ENCODE data around the gene CD163. TPM values are rescaled to one million over a fixed set of nuclear protein-coding genes. Genes with fewer than 3 reads are reported as not detected.
A peak's percentile ranks its signal among the peaks of the same experiment; 100 is the strongest.

Gene CD163
- total RNA-seq, 2 donors from 2014 or later: 19.4 to 85.6 TPM

DNA sequence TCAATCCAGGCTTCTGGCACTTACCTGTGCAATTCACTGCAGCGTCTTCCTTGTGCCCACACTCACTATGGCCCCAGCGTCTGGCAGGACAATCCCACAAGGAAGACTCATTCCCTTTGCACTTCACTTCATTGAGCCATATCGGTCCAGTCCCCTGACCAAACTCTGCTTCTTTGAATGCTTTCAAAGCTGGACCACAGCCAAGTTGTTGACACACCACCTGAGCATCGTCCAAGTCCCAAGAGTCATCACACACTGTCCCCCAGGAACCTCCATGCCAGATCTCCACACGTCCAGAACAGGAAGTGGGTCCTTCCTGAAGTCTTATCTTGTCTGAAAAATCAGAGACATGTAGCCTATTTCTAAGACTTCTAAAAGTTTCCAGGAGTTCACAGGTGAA is 20.2 kb downstream of the CD163 start:
- H3K9me3 ChIP-seq: no peaks in the 10 kb centered on the region
- no peak for TF ChIP-seq POLR2A (IDR thresholded peaks at IDR 0.05)
- no peak for TF ChIP-seq CTCF (IDR thresholded peaks at IDR 0.05)
- DNase-seq (no peak), ATAC-seq (no peak)
- H3K4me3 ChIP-seq: no peak overlapping the region
- H3K4me1 ChIP-seq: no peaks in the 10 kb centered on the region
- H3K36me3 ChIP-seq (replicated peaks in 1 of 2; ENCODE audit: insufficient read depth in 1 of 2, low read depth in 2 of 2): no peaks in the 10 kb centered on the region
- intact Hi-C loops (cut with DNase I): no loop called here
- H3K27ac ChIP-seq: no peak overlapping the region
- H3K27me3 ChIP-seq: no peaks in the 10 kb centered on the region
- WGBS, 2 donors: 59 to 63% methylated on average over 5 of the region's 5 CpGs

DNA sequence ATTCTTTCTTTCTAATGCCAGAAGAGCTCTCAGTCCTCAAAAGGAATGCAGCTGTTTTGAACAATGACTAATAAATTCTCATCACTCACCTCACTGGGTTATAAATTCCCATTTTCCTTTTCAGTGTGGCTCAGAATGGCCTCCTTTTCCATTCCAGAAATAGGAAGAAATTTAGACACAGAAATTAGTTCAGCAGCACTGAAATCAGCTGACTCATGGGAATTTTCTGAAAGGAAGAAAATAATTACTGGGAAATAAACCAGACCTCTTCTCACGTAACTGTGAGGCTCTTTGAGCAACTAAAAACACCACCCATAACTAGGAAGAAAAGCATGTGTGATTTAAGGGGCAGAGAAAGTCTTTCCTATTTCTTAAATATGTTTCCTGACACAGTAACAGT is 23.8 kb downstream of the CD163 start:
- H3K27ac ChIP-seq: no peak overlapping the region
- H3K36me3 ChIP-seq (replicated peaks in 1 of 2; ENCODE audit: insufficient read depth in 1 of 2, low read depth in 2 of 2): no peaks in the 10 kb centered on the region
- H3K27me3 ChIP-seq: no peaks in the 10 kb centered on the region
- intact Hi-C loops (cut with DNase I): no loop called here
- 46 to 61% methylated on average over 1 of the region's 1 CpG for WGBS, 2 donors
- TF ChIP-seq CTCF (IDR thresholded peaks at IDR 0.05) (no peak), POLR2A (IDR thresholded peaks at IDR 0.05) (no peak)
- H3K4me1 ChIP-seq: no peaks in the 10 kb centered on the region
- no peak for DNase-seq
- no peak for ATAC-seq
- H3K4me3 ChIP-seq: no peak overlapping the region
- H3K9me3 ChIP-seq: no peaks in the 10 kb centered on the region

DNA sequence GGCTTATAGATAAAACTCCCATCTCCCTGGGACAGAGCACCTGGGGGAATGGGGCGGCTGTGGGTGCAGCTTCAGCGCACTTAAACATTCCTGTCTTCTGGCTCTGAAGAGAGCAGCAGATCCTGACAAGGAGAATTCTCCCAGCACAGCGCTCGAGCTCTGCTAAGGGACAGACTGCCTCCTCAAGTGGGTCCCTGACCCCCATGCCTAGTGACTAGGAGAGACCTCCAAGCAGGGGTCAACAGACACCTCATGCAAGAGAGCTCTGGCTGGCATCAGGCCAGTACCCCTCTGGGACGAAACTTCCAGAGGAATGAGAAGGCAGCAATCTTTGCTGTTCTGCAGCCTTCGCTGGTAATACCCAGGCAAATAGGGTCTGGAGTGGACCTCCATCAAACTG is 31.5 kb downstream of the CD163 start:
- DNase-seq (no peak), ATAC-seq (no peak)
- 76 to 87% methylated on average over 3 to 6 of the region's 6 CpGs for WGBS, 2 donors
- Histone ChIP-seq H3K9me3 (no peaks in the 10 kb centered on the region), H3K36me3 (replicated peaks in 1 of 2; ENCODE audit: insufficient read depth in 1 of 2, low read depth in 2 of 2) (no peaks in the 10 kb centered on the region), H3K4me3 (no peak overlapping the region), H3K27ac (no peak overlapping the region), H3K4me1 (no peaks in the 10 kb centered on the region), H3K27me3 (no peaks in the 10 kb centered on the region)
- TF ChIP-seq CTCF (IDR thresholded peaks at IDR 0.05): no peak
- no peak for TF ChIP-seq POLR2A (IDR thresholded peaks at IDR 0.05)
- intact Hi-C loops (cut with DNase I): no loop called here

GRCh38 chr12:7460375-7461259 is 43.0 kb downstream of the CD163 start:
- WGBS, 2 donors: 44 to 52% methylated on average over 6 to 7 of the region's 7 CpGs
- Histone ChIP-seq H3K9me3 (no peaks in the 10 kb centered on the region), H3K4me1 (no peaks in the 10 kb centered on the region), H3K4me3 (no peak overlapping the region), H3K27me3 (no peaks in the 10 kb centered on the region), H3K27ac (no peak overlapping the region), H3K36me3 (replicated peaks in 1 of 2; ENCODE audit: insufficient read depth in 1 of 2, low read depth in 2 of 2) (no peaks in the 10 kb centered on the region)
- TF ChIP-seq POLR2A (IDR thresholded peaks at IDR 0.05) (no peak), CTCF (IDR thresholded peaks at IDR 0.05) (peak; percentile 45 to 87 (median 72))
- ATAC-seq (peak; percentile 45), DNase-seq (peak; percentile 38 to 60 (median 51))
- intact Hi-C loops (cut with DNase I): no loop called here

DNA sequence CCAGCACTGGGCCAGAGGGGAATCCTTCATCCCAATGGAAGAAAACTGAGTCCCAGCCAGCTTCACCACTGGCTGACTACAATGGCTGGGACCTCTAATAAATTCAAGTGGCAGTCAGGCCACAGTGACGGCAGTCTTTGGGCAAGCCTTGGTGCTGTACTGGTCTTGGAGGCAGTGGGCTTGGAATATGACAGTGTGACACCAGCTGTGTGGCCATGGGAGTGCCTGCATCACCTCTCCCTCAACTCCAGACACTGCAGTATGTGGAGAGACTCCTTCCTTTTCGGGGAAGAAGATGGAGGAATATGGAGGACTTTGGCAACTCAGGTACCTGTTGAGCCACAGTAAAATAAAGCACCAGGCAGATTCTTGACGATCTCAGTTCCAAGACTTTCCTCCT is 43.6 kb downstream of the CD163 start:
- TF ChIP-seq POLR2A (IDR thresholded peaks at IDR 0.05) (no peak), CTCF (IDR thresholded peaks at IDR 0.05) (no peak)
- intact Hi-C loops (cut with DNase I): loop anchor here (10.0 kb wide), 1 partner anchor 235 kb away; no protein-coding TSS in a partner anchor
- Histone ChIP-seq H3K4me1 (no peaks in the 10 kb centered on the region), H3K36me3 (replicated peaks in 1 of 2; ENCODE audit: insufficient read depth in 1 of 2, low read depth in 2 of 2) (no peaks in the 10 kb centered on the region), H3K9me3 (no peaks in the 10 kb centered on the region), H3K27ac (no peak overlapping the region), H3K27me3 (no peaks in the 10 kb centered on the region), H3K4me3 (no peak overlapping the region)
- 73 to 81% methylated on average over 3 of the region's 3 CpGs for WGBS, 2 donors
- no peak for ATAC-seq
- no peak for DNase-seq
